Measurements from ENCODE around the gene LRRC9. TPM values are rescaled to one million over a fixed set of nuclear protein-coding genes. Genes with fewer than 3 reads are reported as not detected.
A peak's percentile ranks its signal among the peaks of the same experiment; 100 is the strongest.
"Not testable (repeated sequence)": the region's sequence is repeated elsewhere in the genome, so short reads cannot be mapped to it uniquely, and the experiment has no call there.

The LRRC9 gene
- total RNA-seq (2014; rRNA removed; shearing (Covaris generic)): not detected in 2 replicates

- DNase-seq (ENCODE audit: low spot score): no peak
Observed at GRCh38 chr14:59919570-59920377, at the start of gene LRRC9. Gene LRRC9 (plus strand): TSS chr14:59920144.

DNA sequence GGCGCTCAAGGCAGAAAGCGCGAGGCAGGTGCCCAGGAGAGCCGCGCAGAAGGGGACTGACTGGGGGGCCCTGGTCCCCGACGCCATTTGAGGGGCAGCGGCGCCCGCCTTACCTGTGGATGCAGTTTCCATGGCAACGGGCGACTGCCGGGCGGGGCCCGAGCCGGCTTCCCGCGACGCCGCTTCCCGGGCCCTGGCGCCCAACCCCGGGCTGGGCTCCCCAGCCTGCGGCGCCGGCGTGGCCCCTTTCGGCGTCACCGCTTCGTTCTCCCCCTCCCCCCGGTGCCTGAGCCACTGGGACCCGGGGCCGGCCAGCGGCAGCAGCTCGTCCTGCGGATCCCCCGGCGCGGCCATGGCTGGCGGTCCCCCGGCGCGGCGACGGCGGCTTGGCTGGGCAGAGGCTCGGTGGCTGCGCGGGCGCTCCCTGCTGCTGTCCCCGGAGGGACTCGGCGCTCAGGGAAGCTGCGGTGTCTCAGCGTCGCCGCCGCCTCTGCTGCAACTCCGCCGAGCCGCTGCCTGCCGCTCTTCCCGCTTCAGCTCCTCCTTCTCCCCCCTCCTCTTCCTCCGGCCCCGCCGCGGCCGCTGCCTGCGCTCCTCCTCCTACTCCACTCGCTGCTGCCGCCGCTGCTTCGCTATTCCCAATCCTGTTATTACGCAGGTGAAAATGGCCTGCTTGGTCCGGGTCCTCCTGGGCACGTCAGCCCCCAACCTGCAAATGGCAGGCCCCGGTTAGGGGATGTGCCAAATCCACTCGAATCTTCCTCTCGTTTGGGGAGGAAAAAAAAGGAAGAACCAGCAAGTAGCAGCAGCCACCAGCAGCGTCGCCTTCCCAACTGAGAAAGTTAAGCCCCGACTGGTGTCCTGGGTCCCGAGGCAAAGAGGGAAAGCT is 49.4 kb upstream of the LRRC9 start, which contains the start of gene RTN1:
Gene RTN1, minus strand, starts transcription at position 500 of the 889 bp plus-strand sequence. Its CDS starts 146 bp downstream, at position 354.
- peak; percentile 36 for DNase-seq (ENCODE audit: low spot score)

DNA sequence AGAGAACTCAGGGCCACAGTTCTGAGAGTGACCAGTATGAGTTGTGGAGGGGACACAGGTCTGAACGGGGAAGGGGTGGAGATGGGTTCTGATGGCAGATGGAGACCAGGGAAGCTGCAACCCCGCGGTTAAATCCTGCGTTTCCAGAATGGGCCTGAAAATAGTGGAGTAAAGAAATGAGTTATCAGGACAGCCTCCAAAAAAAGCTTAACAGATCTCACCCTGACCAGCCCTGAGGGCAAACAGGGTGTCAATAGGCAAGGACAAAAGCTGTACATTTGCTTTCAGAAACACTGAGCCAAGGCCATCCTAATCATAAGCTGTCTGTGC is 48.8 kb upstream of the LRRC9 start:
- no peak for DNase-seq (ENCODE audit: low spot score)

DNA sequence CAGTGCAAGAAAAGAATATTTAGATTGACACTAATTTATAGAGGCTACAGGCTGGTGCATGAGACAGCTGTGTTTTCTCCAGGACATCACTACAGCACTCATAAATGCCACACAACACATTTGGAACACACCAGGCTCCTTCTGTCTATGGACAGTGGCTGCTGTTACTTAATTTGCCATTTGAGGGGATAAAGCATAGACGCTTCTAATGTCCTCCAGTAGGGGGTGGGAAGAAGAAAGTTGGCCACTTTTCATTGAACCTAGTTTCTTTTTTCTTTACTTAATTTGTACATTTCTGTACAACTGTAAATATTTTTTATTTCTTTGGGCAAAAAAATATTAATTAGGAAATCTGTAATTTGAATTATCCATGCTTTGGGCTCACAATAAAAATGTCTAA is 37.0 kb upstream of the LRRC9 start:
- DNase-seq (ENCODE audit: low spot score): no peak

DNA sequence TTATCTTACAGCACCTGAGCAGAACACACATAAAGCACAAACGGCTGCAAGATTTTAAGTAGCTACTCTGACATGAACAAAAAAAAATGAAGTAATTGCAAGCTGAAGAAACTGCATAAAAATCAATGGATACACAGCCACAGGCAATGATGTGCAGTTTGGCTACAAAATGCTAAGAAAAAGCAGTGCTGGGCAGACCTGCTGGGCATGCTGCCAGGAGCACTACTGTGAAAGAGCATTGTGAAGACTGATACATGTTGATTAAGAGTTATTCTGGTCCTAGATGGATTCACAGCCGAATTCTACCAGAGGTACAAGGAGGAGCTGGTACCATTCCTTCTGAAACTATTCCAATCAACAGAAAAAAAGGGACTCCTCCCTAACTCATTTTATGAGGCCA is 29.3 kb upstream of the LRRC9 start:
- DNase-seq (ENCODE audit: low spot score): no peak

DNA sequence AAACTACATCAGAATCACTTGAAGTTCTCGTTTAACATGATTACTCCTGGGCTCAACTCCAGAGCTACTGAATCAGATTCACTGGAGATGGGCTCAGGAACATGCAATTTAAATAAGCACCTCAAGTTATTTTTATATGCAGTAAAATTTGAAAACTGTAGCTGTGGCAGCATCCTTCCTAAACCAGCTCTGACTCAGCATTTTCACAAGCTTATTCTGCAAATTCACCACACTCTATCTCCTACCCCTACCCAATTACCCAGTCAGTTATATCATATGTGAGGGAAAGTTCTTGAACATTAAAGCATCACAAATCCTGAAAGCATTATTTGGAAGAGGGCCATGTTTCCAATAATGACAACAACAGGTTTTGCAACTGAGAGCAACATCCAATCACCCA is 24.2 kb upstream of the LRRC9 start:
- DNase-seq (ENCODE audit: low spot score): no peak

- DNase-seq (ENCODE audit: low spot score): peak; percentile 38
Observed at GRCh38 chr14:59897757-59898383, 22.1 kb upstream of the LRRC9 start.

GRCh38 chr14:59900556-59900955 is 19.4 kb upstream of the LRRC9 start:
- no peak for DNase-seq (ENCODE audit: low spot score)

DNA sequence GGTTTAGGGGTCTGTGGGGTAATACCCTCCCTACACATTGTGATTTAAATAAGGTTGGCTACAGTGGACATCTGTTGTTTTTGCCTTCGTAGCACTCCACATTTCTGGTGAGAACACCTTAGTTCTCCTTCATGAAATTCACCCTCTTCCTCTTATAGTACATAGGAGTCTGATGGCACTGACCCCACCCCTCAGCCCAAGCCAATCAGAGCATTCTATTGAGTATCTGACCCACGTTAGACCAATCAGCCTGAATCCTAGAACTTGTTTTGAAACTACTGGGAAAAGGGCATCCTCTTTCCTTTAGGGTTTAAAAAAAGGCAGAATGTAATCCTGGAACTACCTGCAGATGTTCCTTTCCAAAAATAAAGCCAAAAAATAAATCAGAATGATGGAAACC is 15.8 kb upstream of the LRRC9 start:
- no peak for DNase-seq (ENCODE audit: low spot score)

GRCh38 chr14:59905188-59905587 is 14.8 kb upstream of the LRRC9 start:
- no peak for DNase-seq (ENCODE audit: low spot score)

DNA sequence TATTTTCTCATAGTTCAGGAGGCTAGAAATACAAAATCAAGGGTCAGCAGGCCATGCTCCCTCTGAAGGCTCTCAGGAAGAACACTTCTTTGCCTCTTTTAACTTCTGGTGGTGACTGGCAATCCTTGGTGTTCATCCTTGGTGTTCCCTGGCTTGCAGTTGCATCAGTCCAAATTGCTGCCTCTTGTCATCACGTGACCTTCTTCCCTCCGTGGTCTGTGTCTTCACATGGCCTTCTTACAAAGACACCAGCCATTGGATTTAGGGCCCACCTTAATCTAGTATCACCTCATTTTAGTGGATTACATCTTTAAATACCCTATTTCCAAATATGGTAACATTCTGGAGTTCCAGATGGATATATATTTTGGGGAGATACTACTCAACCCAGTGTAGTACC is 7.5 kb upstream of the LRRC9 start:
- DNase-seq (ENCODE audit: low spot score): no peak

GRCh38 chr14:59913187-59913586 is 6.8 kb upstream of the LRRC9 start:
- no peak for DNase-seq (ENCODE audit: low spot score)

GRCh38 chr14:59918824-59919569 is 947 bp upstream of the LRRC9 start:
- DNase-seq (ENCODE audit: low spot score): peak; percentile 44

DNA sequence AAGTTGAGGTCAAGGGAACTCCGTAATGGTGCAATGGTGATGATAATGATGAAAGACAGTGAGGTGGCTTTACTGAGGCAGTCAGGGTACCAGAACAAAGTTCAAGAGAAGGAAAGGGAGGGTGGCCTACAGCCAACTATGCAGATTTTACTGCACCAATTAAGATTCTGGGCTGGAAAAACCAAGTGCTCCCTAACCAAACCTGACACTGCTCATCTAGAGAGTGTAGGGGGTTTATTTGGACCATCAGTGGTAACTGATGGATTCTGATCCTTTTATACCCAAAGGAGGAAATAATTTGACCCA is 387 bp downstream of the LRRC9 start:
- no peak for DNase-seq (ENCODE audit: low spot score)

DNA sequence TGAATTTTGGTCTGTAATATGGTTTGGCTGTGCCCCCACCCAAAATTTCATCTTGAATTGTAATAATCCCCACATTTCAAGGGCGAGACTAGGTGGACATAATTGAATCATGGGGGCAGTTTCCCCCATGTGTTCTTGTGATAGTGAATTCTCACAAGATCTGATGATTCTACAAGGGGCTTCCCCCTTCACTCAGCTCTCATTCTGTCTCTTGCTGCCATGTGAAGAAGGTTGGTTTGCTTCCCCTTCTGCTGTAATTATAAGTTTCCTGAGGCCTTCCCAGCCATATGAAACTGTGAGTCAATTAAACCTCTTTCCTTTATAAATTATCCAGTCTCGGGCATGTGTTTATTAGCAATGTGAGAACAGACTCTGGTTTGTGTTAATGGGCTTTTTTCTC is 5.9 kb downstream of the LRRC9 start:
- no peak for DNase-seq (ENCODE audit: low spot score)

- no peak for DNase-seq (ENCODE audit: low spot score)
Observed at GRCh38 chr14:59926534-59926933, 6.6 kb downstream of the LRRC9 start.

DNA sequence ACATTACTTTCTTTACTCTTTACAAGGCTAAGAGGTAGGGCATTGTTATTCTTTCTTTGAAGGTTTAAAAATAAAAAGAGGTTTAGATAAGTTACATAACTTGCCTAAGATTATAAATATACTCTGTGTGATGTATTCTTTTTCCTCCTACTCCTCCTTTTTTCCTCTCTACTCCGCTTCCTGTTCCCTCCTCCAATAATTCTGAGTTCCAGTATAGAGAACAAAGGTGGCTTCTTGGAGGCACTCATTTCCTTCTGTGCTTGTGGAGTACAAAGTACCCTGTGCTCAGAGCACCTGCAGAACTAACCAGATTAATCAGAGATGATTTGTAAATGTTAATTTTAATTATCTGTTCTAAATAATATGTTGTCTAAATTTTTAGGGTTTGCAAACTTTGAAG is 11.3 kb downstream of the LRRC9 start:
- no peak for DNase-seq (ENCODE audit: low spot score)

DNA sequence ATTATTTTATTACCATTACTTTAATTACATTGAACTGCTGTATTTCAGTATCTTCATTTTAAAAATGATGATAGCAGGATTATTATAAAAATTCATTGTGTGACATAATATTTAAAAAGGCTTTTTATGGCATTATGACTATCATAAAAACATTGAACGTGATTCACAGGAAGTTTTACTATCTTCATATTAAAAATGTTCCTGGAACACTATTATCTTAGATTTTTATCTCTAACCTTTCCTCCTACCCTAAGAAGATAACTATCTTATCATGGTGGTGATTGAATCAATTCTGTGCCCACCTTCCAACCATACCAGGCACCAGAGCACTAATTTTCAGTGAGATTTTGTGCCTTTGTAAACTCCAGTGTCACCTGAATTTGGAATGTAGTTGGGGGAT is 16.2 kb downstream of the LRRC9 start:
- DNase-seq (ENCODE audit: low spot score): no peak

DNA sequence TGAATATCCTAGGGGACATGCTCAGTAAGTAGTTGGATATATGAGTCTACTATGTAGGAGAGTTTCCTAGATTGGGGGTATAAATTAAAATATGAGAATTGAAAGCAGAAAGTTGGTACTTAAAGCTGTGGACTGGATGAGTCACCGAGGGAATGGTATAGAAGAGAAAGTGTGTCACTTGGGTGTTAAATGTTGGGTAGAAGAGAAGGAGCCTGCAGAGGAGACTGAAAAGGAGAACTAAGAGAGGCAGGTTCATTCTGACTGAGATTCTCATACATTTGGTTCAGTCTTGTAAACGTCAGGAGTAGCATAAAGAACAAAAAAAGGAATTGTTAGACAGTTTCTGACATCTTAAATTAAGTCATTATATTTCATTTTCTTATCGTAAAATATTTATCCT is 19.9 kb downstream of the LRRC9 start:
- no peak for DNase-seq (ENCODE audit: low spot score)

- DNase-seq (ENCODE audit: low spot score): not testable (repeated sequence)
Observed at GRCh38 chr14:59942296-59942862, 22.4 kb downstream of the LRRC9 start.

DNA sequence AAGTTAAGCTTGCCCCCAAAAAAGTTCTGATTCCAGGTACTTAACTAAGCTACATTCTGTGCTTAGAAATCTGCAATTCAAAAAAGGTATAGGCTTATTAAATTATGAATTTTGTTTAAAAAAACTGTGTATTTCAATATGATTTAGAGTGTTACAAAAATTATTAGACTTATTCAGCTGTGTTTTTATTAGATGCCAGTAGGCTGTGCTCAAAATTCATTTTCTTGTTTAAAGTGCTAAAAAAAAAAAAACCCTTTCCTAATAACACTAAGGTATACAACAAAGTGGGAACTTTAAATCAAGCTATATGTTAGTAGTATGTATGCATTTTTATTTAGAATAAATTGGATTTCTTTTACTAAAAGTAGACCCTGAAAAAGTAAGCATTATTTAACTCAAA is 25.0 kb downstream of the LRRC9 start:
- no peak for DNase-seq (ENCODE audit: low spot score)

GRCh38 chr14:59952141-59952540 is 32.2 kb downstream of the LRRC9 start:
- not testable (repeated sequence) for DNase-seq (ENCODE audit: low spot score)
